Esophagus muscularis mucosa (tissue), 4 donors: ENCODE results near the gene C3orf70. TPM values are rescaled to one million over a fixed set of nuclear protein-coding genes. Genes with fewer than 3 reads are reported as not detected.

Experiments
- DNase-seq: peaks from one replicate; pipeline ENCODE4 v3.0.0-alpha.2; 2017; ENCODE audit errors: extremely low spot score
- H3K27ac ChIP-seq, 4 donors: fragments of 200-600 bp; sonication (generic); replicated peaks in 1 of 4; 1 replicate in 3 of 4; 2 replicates in 1 of 4; pipeline ENCODE4 v1.5.1; 2016 to 2019; ENCODE audit warnings: mild to moderate bottlenecking in 1 of 4
- H3K27me3 ChIP-seq, 4 donors: fragments of 200-600 bp; sonication (generic); one replicate each; pipeline versions ENCODE4 v1.5.1 to v1.6.0; 2016 to 2019
- H3K36me3 ChIP-seq, 4 donors: fragments of 200-600 bp; sonication (generic); one replicate each; pipeline ENCODE4 v1.5.1; 2016 to 2019
- H3K4me1 ChIP-seq, 4 donors: fragments of 200-600 bp; sonication (generic); one replicate each; pipeline ENCODE4 v1.5.1; 2016 to 2019
- H3K4me3 ChIP-seq, 4 donors: fragments of 200-600 bp; sonication (generic); 1 replicate in 2 of 4; 2 replicates in 2 of 4; pipeline ENCODE4 v1.5.1; 2016 to 2019; ENCODE audit warnings: mild to moderate bottlenecking in 4 of 4, moderate library complexity in 1 of 4
- H3K9me3 ChIP-seq, 4 donors: fragments of 200-600 bp; sonication (generic); 1 replicate in 3 of 4; 2 replicates in 1 of 4; pipeline ENCODE4 v1.5.1; 2016 to 2019
- CTCF ChIP-seq, 3 experiments: fragments of 200-600 bp in 2 of 3; fragments of 450-650 bp in 1 of 3; sonication (generic) in 2 of 3; IDR thresholded peaks; one replicate each; pipeline ENCODE4 v1.5.1; 2017 to 2019; ENCODE audit warnings: antibody characterized with exemption in 3 of 3, mild to moderate bottlenecking in 2 of 3, moderate library complexity in 1 of 3
- EP300 ChIP-seq: sonication (generic); formaldehyde crosslinking; IDR thresholded peaks from one replicate; pipeline ENCODE4 v1.6.1; 2017; ENCODE audit warnings: antibody characterized with exemption
- POLR2A ChIP-seq: fragments of 450-650 bp; IDR thresholded peaks from one replicate; pipeline ENCODE4 v1.6.1; 2017; ENCODE audit warnings: antibody characterized with exemption, moderate library complexity, mild to moderate bottlenecking, low read depth
- POLR2AphosphoS5 ChIP-seq, 2 donors: sonication (generic); formaldehyde crosslinking; IDR thresholded peaks; one replicate each; pipeline ENCODE4 v1.6.1; 2017; ENCODE audit warnings: antibody characterized with exemption in 2 of 2
- WGBS: methylation state at CpG from one replicate; pipeline ENCODE4 v1.1.5; 2018; 5-methylcytosine and 5-hydroxymethylcytosine counted together
- intact Hi-C: fragments of 100-400 bp; cut with DNase I; formaldehyde crosslinking; loops from one replicate; pipeline ENCODE4 v1.15.1; 2023
- total RNA-seq, 4 donors: library from RNA; depleted of rRNA; stranded (reverse); fragments of >200 nt; gene quantifications; one replicate each; pipeline versions ENCODE4 v1.1.0 to v1.2.1, GENCODE V29; 2016

The C3orf70 gene
- total RNA-seq, 4 donors from 2014 or later = 33.1 to 54.0 (median 38.9) TPM

GRCh38 chr3:185030951-185031350 lies 121.9 kb downstream of the C3orf70 start:
- intact Hi-C loops = no loop called here
- TF ChIP-seq CTCF (IDR thresholded peaks at IDR 0.05) (no peak), EP300 (no peak), POLR2AphosphoS5 (IDR thresholded peaks at IDR 0.05) (no peak), POLR2A (no peak)
- Histone ChIP-seq H3K4me1 (no peaks in the 10 kb centered on the region), H3K27ac (no peak overlapping the region), H3K9me3 (peaks cover 0 to under 1% (median 0%) of the 10 kb centered on the region in 4 donors), H3K36me3 (peaks cover 0 to 28% (median 12%) of the 10 kb centered on the region in 4 donors), H3K4me3 (no peak overlapping the region), H3K27me3 (no peaks in the 10 kb centered on the region)
- DNase-seq = no peak
- WGBS = 86% methylated on average over 3 of the region's 3 CpGs

DNA sequence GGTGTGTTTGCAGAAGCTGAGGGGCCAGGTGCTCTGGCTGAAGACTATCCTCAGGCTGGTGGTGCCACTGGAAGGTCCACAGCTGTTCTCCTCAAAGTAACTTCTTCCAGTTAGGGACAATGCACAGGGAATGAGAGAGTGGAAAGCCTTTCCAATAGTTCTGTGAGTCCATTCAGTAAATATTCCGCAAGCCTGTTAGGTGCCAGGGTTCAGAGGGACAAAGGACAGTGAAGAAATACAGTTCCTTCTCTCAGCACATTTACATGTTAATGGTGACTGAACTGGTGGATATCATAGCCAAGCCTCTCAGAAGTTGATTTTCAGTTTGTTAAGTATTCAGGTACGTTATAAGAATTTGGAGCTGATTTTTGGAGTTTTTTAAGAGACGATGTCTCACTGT lies 122.5 kb downstream of the C3orf70 start:
- H3K4me1 ChIP-seq = no peaks in the 10 kb centered on the region
- no peak for TF ChIP-seq POLR2AphosphoS5 (IDR thresholded peaks at IDR 0.05)
- no peak for TF ChIP-seq CTCF (IDR thresholded peaks at IDR 0.05)
- no peak for TF ChIP-seq EP300
- TF ChIP-seq POLR2A = no peak
- H3K4me3 ChIP-seq = no peak overlapping the region
- H3K27me3 ChIP-seq = no peaks in the 10 kb centered on the region
- intact Hi-C loops = no loop called here
- peaks cover 0 to 28% (median 14%) of the 10 kb centered on the region in 4 donors for H3K36me3 ChIP-seq
- no peak for DNase-seq
- no peaks in the 10 kb centered on the region for H3K9me3 ChIP-seq
- no peak overlapping the region for H3K27ac ChIP-seq
- 86% methylated on average over 3 of the region's 3 CpGs for WGBS

DNA sequence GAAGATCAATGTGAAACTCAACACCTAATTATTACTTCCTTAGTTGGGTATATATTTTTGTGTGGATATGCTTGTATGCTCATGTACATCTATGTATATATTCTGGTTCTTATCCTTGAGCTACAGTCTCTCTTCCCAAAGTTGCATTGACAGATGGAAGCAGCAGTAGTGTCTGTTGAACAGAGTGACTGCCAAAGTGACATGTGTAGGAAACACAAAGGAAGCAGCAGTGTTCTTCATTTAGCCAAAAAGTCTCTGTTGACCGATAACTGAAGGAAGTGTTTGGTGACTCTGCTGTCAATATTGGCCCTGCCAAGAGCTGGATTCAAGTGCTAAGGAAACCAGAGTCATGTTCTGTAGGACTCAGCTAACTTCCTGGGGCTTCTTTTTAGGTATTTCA lies 123.8 kb downstream of the C3orf70 start:
- no peak overlapping the region for H3K4me3 ChIP-seq
- TF ChIP-seq EP300 = no peak
- no peak for TF ChIP-seq POLR2AphosphoS5 (IDR thresholded peaks at IDR 0.05)
- no peak for TF ChIP-seq CTCF (IDR thresholded peaks at IDR 0.05)
- TF ChIP-seq POLR2A = no peak
- intact Hi-C loops = no loop called here
- H3K4me1 ChIP-seq = no peaks in the 10 kb centered on the region
- no peaks in the 10 kb centered on the region for H3K27me3 ChIP-seq
- no peak for DNase-seq
- no peak overlapping the region for H3K27ac ChIP-seq
- H3K36me3 ChIP-seq = peaks cover 0 to 39% (median 17%) of the 10 kb centered on the region in 4 donors
- 58% methylated on average over 1 of the region's 1 CpG for WGBS
- H3K9me3 ChIP-seq = no peaks in the 10 kb centered on the region

GRCh38 chr3:185028121-185028520 lies 124.7 kb downstream of the C3orf70 start:
- intact Hi-C loops = no loop called here
- no peaks in the 10 kb centered on the region for H3K4me1 ChIP-seq
- peaks cover 0 to 36% (median 17%) of the 10 kb centered on the region in 4 donors for H3K36me3 ChIP-seq
- no peak for TF ChIP-seq CTCF (IDR thresholded peaks at IDR 0.05)
- no peak for TF ChIP-seq POLR2AphosphoS5 (IDR thresholded peaks at IDR 0.05)
- no peak for TF ChIP-seq POLR2A
- TF ChIP-seq EP300 = no peak
- H3K27me3 ChIP-seq = no peaks in the 10 kb centered on the region
- no peak overlapping the region for H3K27ac ChIP-seq
- DNase-seq = no peak
- no peaks in the 10 kb centered on the region for H3K9me3 ChIP-seq
- 94% methylated on average over 3 of the region's 3 CpGs for WGBS
- no peak overlapping the region for H3K4me3 ChIP-seq

Other genes with a start within 250 kb of the C3orf70 start
- 1 to 10 TPM; 2.1 to 4.7 (median 3.8) TPM for gene EHHADH, start 101.0 kb upstream of the C3orf70 start, total RNA-seq
- gene MAP3K13, start 210.1 kb upstream of the C3orf70 start, total RNA-seq = 10 to 100 TPM; 12.8 to 44.9 (median 19.6) TPM